NCI-H460 (cell line): Measurements from ENCODE around the gene KHDC4. TPM values are rescaled to one million over a fixed set of nuclear protein-coding genes. Genes with fewer than 3 reads are reported as not detected.

Experiments
- DNase-seq: peaks from one replicate; pipeline ENCODE4 v3.0.0-alpha.2; 2016; ENCODE audit warnings: low read depth; ENCODE audit errors: extremely low read depth
- polyA plus RNA-seq: library from polyadenylated mRNA; depleted of rRNA; stranded (reverse); fragments of >200 nt; gene quantifications from 2 replicates; pipeline ENCODE4 v1.2.3, GENCODE V29; 2014; cell fraction: nucleus; rRNA removed
- total RNA-seq: library from RNA; depleted of rRNA; stranded (reverse); fragments of >200 nt; shearing (Covaris generic); gene quantifications from 2 replicates; pipeline ENCODE4 v1.2.3, GENCODE V29; 2014; rRNA removed

Gene KHDC4
- 64.7 and 86.5 TPM in 2 replicates for total RNA-seq
- polyA plus RNA-seq = 352 and 508 TPM in 2 replicates

- peak; percentile 100 for DNase-seq
Measured at GRCh38 chr1:155934097-155934935, at the start of gene KHDC4. Gene KHDC4 (minus strand): TSS chr1:155934413. CDS start chr1:155934373, 40 bp downstream.

GRCh38 chr1:155983191-155984024 is 49.2 kb upstream of the KHDC4 start:
- peak; percentile 99 for DNase-seq

GRCh38 chr1:155982106-155982505 is 47.9 kb upstream of the KHDC4 start:
- DNase-seq = no peak

- no peak for DNase-seq
Measured at GRCh38 chr1:155981266-155982088, 47.3 kb upstream of the KHDC4 start.

GRCh38 chr1:155979597-155980343 is 45.6 kb upstream of the KHDC4 start:
- DNase-seq = no peak

- peak; percentile 47 for DNase-seq
Measured at GRCh38 chr1:155978973-155979429, 44.8 kb upstream of the KHDC4 start.

GRCh38 chr1:155978325-155978972 is 44.2 kb upstream of the KHDC4 start, which contains the start of gene ARHGEF2:
Gene ARHGEF2 (minus strand): TSS chr1:155978547. CDS start chr1:155978427, 120 bp downstream.
- peak; percentile 77 for DNase-seq

GRCh38 chr1:155977690-155978324 is 43.6 kb upstream of the KHDC4 start:
- no peak for DNase-seq

GRCh38 chr1:155976913-155977689 is 42.9 kb upstream of the KHDC4 start:
- no peak for DNase-seq

GRCh38 chr1:155976062-155976912 is 42.1 kb upstream of the KHDC4 start:
- DNase-seq = no peak

- no peak for DNase-seq
Measured at GRCh38 chr1:155975375-155976061, 41.3 kb upstream of the KHDC4 start.

- no peak for DNase-seq
Measured at GRCh38 chr1:155974208-155975115, 40.2 kb upstream of the KHDC4 start.

GRCh38 chr1:155973723-155974122 is 39.5 kb upstream of the KHDC4 start:
- DNase-seq = no peak

GRCh38 chr1:155971910-155972809 is 37.9 kb upstream of the KHDC4 start:
- DNase-seq = no peak
